BLaER1 treated with 17β-estradiol and CSF1 and Interleukin-3, amounts not matched to agents 10 nM and 100 nM (cell line): ENCODE measurements around the gene SMC2.

Experiments
- H3K27ac ChIP-seq, 11 experiments: shearing (Covaris generic); formaldehyde crosslinking; 2 replicates each; pipeline ENCODE4 v1.8.1; 2022
- H3K27me3 ChIP-seq, 11 experiments: shearing (Covaris generic); formaldehyde crosslinking; 2 replicates each; pipeline ENCODE4 v1.8.1; 2022
- H3K36me3 ChIP-seq, 11 experiments: shearing (Covaris generic); formaldehyde crosslinking; 2 replicates each; pipeline ENCODE4 v1.8.1; 2022
- H3K4me1 ChIP-seq, 10 experiments: shearing (Covaris generic); formaldehyde crosslinking; 2 replicates each; pipeline ENCODE4 v1.8.1; 2022
- H3K4me2 ChIP-seq, 11 experiments: shearing (Covaris generic); formaldehyde crosslinking; 2 replicates each; pipeline ENCODE4 v1.8.1; 2022
- H3K4me3 ChIP-seq, 10 experiments: shearing (Covaris generic); formaldehyde crosslinking; 2 replicates each; pipeline ENCODE4 v1.8.1; 2022
- H3K9ac ChIP-seq, 11 experiments: shearing (Covaris generic); formaldehyde crosslinking; 2 replicates each; pipeline ENCODE4 v1.8.1; 2022
- H3K9me3 ChIP-seq, 11 experiments: shearing (Covaris generic); formaldehyde crosslinking; replicated peaks in 1 of 11; 2 replicates each; pipeline ENCODE4 v1.8.1; 2022
- H4K20me1 ChIP-seq, 11 experiments: shearing (Covaris generic); formaldehyde crosslinking; 2 replicates each; pipeline ENCODE4 v1.8.1; 2022
- Cebpa-rat ChIP-seq, 11 experiments: shearing (Covaris generic); IDR thresholded peaks; 2 replicates each; pipeline ENCODE4 v1.8.1; 2022

SMC2 gene

DNA sequence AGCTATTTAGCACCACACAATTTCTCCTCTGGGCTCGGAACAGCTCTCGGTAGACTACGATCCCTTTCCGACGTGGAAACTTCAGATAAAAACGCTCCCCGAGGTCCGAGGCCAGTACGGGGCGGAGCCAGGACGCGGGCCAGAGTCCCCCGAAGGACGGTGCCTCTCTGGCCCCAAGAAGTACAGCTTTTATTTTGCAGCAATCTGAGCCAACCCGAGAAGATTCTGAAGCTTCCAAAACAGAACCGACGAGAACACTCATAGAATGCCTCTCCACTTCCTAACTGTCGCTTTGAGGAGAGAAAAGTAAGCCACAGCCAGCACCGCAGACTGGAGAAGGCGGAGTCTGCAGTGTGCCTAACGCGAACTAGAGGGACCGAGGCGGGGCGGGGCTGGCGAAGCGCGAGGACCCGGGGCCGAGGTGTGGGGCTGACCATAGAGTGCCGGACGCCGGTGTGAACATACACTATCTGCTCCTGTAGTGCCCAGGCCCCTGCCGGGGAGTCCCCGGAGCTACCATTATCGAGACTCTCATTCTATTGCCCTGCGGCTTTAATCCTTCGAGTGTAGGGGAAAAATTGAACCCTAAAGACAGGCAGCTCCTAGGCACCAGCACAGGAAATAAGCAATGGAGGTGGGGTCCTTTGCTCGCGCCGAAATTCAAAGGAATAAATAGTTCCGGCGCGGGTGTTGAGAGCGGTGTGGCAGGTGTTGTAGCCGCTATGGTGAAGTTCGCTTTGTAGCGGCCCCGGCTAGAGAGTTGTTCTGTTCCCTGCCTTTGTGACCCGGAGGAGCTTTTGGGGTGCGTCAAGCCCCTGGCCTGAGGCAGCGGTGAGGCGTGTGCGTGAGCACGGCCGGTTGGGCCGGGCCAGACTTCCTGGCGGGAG, at the start of gene SMC2:
TSS of gene SMC2 (plus strand) at position 663 of the 887 bp plus-strand sequence. CDS start 1,076 bp downstream, outside the sequence.
- Histone ChIP-seq H3K27ac (peak within 1 kb of the TSS; percentile 93 to 99 (median 97)), H3K9ac (peak within 1 kb of the TSS; percentile 89 to 97 (median 96)), H3K9me3 (no peaks in the 10 kb centered on the region), H3K27me3 (no peaks in the 10 kb centered on the region), H3K36me3 (peaks cover 0 to 36% (median 16%) of the 10 kb centered on the region in 11 experiments; a peak in 10 of 22 replicates), H4K20me1 (0 out of 22 replicates have a peak, but pooled peaks cover 0 to 5% (median 0%) of the 10 kb centered on the region in 11 experiments), H3K4me3 (peak within 1 kb of the TSS; percentile 59 to 82 (median 72)), H3K4me1 (peaks cover 41 to 52% (median 45%) of the 10 kb centered on the region in 10 experiments), H3K4me2 (peak within 1 kb of the TSS; percentile 83 to 96 (median 93))
- TF ChIP-seq Cebpa-rat (IDR thresholded peaks at IDR 0.05) = no peak

DNA sequence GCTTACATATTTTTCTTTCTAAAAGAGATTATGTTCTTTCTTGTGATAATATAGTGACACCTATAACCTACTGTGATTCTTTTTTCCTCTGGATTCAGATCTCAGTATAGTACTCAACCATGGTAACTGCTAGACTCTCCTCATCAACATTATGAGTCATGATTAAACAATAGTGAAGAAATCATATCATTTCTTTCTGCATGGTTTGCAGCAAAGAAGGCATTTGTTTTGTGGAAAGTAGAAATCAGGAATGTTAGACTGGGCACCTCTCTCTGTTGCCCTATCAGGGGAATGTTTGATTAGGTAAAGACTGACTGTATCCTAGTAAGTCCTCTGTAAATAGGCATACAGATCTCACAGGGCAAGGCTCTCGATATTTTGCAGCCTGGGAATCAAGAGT, 25.6 kb upstream of the SMC2 start:
- H4K20me1 ChIP-seq = no peaks in the 10 kb centered on the region
- H3K4me2 ChIP-seq = no peak overlapping the region
- no peaks in the 10 kb centered on the region for H3K27me3 ChIP-seq
- TF ChIP-seq Cebpa-rat (IDR thresholded peaks at IDR 0.05) = no peak
- H3K36me3 ChIP-seq = no peaks in the 10 kb centered on the region
- no peak overlapping the region for H3K4me3 ChIP-seq
- H3K9me3 ChIP-seq = no peaks in the 10 kb centered on the region
- H3K9ac ChIP-seq = no peak overlapping the region
- no peak overlapping the region for H3K27ac ChIP-seq
- no peaks in the 10 kb centered on the region for H3K4me1 ChIP-seq

DNA sequence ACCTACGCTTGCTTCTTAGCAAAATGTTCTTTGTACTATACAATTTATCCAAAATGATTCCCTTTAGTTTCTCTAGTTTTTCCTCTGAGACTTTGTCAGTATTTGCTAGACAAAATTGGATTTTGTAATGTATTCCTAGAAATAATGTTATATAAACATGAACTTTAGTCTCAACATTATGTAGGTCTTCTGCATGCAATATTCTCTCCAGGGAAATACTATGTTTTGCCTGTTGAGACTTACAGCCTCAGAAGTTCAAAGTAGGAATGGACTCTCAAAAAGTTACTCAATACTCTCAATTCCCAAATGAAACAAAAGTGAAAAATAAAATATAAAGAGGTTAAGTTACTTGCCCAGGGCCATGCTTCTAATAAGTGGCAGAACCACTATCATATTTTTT, 24.8 kb upstream of the SMC2 start:
- H3K4me1 ChIP-seq = no peaks in the 10 kb centered on the region
- H3K27ac ChIP-seq = no peak overlapping the region
- H4K20me1 ChIP-seq = no peaks in the 10 kb centered on the region
- H3K9ac ChIP-seq = no peak overlapping the region
- H3K27me3 ChIP-seq = no peaks in the 10 kb centered on the region
- H3K9me3 ChIP-seq = no peaks in the 10 kb centered on the region
- no peak for TF ChIP-seq Cebpa-rat (IDR thresholded peaks at IDR 0.05)
- no peak overlapping the region for H3K4me2 ChIP-seq
- H3K4me3 ChIP-seq = no peak overlapping the region
- no peaks in the 10 kb centered on the region for H3K36me3 ChIP-seq

DNA sequence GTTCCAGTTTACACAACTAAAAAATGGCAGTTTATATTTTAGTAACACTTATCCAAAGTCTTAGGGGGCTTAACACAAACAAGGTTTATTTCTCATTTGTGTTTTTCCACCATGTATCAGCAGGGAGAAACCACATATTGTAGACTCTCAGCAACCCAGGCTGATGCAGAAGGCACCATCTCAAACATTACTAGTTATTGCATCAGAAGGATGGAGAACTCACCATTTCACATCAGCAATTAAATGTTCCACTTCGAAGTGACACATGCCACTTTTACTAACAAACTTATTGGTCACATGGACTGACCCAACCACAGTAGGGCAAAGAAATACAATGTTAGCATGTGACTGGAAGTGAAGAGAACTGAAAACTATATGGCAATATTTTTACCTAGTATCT, 22.5 kb upstream of the SMC2 start:
- TF ChIP-seq Cebpa-rat (IDR thresholded peaks at IDR 0.05) = no peak

DNA sequence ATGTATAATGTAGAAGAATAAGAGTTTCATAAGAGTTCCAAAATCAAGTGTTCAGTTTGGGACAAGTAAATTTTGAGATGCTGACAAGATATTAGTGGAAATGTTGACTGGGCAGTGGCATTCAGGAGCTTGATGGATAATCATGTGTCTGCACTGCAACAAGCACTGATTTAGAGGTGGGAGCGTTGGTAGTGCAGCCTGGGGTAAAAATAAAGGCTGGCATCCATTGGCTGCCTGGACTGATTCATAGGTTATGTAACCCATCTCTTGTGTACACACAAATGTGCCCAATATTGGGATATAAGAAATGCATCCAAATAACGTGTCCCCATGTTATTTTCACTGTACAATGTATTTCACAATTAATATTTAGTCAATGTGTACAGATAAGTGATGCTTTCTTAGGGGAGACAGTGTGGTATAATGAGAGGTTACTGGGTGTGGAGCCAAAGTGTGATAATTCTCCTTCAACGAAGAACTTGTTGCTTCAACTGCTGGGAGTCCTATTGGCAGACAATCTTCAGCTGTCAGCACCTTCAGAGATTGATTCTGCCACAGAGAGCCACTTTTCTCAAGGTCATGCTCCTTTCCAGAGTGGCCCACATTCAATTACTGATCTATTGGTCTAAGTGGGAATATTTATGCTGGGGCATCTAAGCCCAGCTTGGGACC, 20.9 kb upstream of the SMC2 start:
- Histone ChIP-seq H3K4me2 (no peak overlapping the region), H3K27ac (no peak overlapping the region), H3K27me3 (no peaks in the 10 kb centered on the region), H4K20me1 (no peaks in the 10 kb centered on the region), H3K9me3 (peaks cover 0 to 3% (median 0%) of the 10 kb centered on the region in 11 experiments; a peak in 7 of 22 replicates), H3K4me3 (no peak overlapping the region), H3K9ac (no peak overlapping the region), H3K4me1 (no peaks in the 10 kb centered on the region), H3K36me3 (no peaks in the 10 kb centered on the region)
- TF ChIP-seq Cebpa-rat (IDR thresholded peaks at IDR 0.05) = no peak

More for the DNA sequence above, 22.5 kb upstream of the SMC2 start:
- Histone ChIP-seq H3K4me1 (no peaks in the 10 kb centered on the region), H3K4me2 (no peak overlapping the region), H3K27ac (no peak overlapping the region), H3K36me3 (no peaks in the 10 kb centered on the region), H4K20me1 (no peaks in the 10 kb centered on the region), H3K9me3 (no peaks in the 10 kb centered on the region), H3K9ac (no peak overlapping the region), H3K27me3 (no peaks in the 10 kb centered on the region), H3K4me3 (no peak overlapping the region)

DNA sequence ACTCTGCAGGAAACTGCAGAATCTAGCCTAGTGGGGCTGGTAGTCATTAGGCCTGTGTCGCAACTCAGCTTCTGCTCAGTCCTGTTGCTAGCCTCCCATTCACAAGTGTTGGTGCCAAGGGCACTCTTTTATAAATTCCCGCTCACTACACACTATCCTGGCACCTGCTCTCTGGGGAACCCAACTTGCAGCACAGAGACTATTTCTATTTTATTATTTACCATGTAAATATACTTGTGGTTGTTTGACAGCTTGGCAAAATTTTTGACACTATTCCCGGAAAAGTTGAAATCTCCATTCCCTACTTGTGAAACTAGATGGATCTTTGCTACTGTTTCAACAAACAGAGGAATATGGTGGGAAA, 20.4 kb upstream of the SMC2 start:
- H3K9me3 ChIP-seq = peaks cover 2 to 9% (median 4%) of the 10 kb centered on the region in 11 experiments; a peak in 19 of 22 replicates
- no peak overlapping the region for H3K9ac ChIP-seq
- no peaks in the 10 kb centered on the region for H3K4me1 ChIP-seq
- H4K20me1 ChIP-seq = no peaks in the 10 kb centered on the region
- no peaks in the 10 kb centered on the region for H3K36me3 ChIP-seq
- H3K27me3 ChIP-seq = no peaks in the 10 kb centered on the region
- no peak overlapping the region for H3K27ac ChIP-seq
- no peak overlapping the region for H3K4me3 ChIP-seq
- no peak overlapping the region for H3K4me2 ChIP-seq
- TF ChIP-seq Cebpa-rat (IDR thresholded peaks at IDR 0.05) = 0 out of 22 replicates have a peak, but pooled peaks of 1 of the 11 experiments have one; percentile 24

DNA sequence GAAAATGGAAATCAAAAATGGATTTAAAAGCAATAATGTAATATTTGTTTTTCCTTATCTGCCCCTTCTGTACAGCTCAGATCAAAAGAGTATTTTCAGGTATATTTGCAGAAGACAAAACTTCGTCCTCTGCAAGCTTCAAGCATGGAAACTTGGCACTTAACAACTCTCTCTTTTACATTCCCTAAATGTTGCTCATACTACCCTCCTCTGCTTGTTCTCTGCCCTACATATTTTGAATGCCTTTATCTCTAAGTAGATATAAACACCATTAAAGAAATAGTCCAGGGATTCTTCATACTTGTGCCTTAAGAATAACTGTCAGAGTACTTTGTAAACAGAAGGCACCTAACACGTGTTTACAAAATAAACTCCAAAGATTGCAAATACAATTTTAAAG, 19.2 kb upstream of the SMC2 start:
- Histone ChIP-seq H3K27me3 (no peaks in the 10 kb centered on the region), H3K4me1 (no peaks in the 10 kb centered on the region), H3K9ac (no peak overlapping the region), H4K20me1 (no peaks in the 10 kb centered on the region), H3K4me2 (no peak overlapping the region), H3K9me3 (peaks cover 10 to 20% (median 15%) of the 10 kb centered on the region in 11 experiments), H3K27ac (no peak overlapping the region), H3K4me3 (no peak overlapping the region), H3K36me3 (no peaks in the 10 kb centered on the region)
- TF ChIP-seq Cebpa-rat (IDR thresholded peaks at IDR 0.05) = no peak

DNA sequence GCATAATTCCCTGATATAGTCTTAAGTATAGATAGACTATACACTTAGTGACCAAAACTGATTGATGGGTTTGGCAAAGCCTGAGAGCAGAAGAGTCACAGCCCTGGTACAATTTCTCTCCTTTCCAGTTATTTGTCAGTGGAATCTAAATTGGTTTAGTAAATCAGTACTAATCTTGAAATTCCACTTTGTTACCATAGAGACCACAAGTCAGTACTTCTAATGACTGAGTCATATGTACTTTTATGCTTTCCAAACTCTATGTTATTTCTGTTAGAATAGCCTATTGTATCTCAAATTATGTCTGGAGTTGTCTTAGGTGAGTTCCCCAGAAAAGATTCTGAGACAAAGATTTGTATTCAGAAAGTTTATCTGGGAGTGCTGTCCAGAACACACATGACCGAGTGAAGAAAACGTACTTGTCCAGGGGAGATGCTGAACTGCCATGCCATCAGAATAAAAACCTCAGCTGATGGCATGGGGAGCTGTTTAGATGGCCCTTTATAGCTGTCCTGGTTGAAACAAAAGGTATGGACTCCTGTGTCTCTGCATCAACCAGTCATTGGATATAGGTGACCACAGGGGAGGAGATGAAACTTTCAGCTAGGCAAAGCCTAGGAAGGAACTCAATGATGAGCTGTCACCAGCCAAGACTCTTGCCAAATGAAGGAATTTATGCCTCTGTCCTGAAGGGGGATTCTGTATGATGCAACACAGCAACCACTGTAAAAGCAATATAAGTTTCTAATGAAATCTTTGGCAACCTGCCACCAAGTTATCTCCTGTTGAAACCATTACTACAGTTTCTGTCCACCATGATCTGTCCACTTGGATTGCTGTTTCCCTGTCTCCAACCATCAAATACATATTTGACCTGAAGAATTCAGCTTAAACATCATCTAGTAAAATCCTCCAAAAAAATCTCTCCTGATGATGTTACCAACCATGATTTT, 18.0 kb upstream of the SMC2 start:
- TF ChIP-seq Cebpa-rat (IDR thresholded peaks at IDR 0.05) = no peak
- Histone ChIP-seq H3K4me2 (no peak overlapping the region), H3K4me3 (no peak overlapping the region), H3K36me3 (no peaks in the 10 kb centered on the region; a peak in 1 of 22 replicates), H3K27me3 (no peaks in the 10 kb centered on the region), H4K20me1 (no peaks in the 10 kb centered on the region), H3K4me1 (no peaks in the 10 kb centered on the region), H3K9ac (no peak overlapping the region), H3K27ac (no peak overlapping the region), H3K9me3 (peaks cover 22 to 31% (median 27%) of the 10 kb centered on the region in 11 experiments)
